Heart right ventricle (tissue), 16 donors: ENCODE measurements around the gene NARS2. TPM values are rescaled to one million over a fixed set of nuclear protein-coding genes. Genes with fewer than 3 reads are reported as not detected.

Experiments
- ATAC-seq, 8 donors: fragments of 200-7000 bp; cut with Tn5 transposase; one replicate each; pipeline ENCODE4 v1.9.1; 2020; ENCODE audit warnings: mild to moderate bottlenecking in 8 of 8, moderate library complexity in 8 of 8, moderate number of reproducible peaks in 1 of 8
- DNase-seq, 2 donors: peaks; one replicate each; pipeline ENCODE4 v3.0.0-alpha.2; 2020
- H3K27ac ChIP-seq, 10 donors: fragments of 200-600 bp; sonication (generic) in 2 of 10; one replicate each; pipeline versions ENCODE4 v1.5.0 to v1.8.0; 2020 to 2022; ENCODE audit warnings: mild to moderate bottlenecking in 3 of 10
- H3K27me3 ChIP-seq, 7 donors: fragments of 200-600 bp; one replicate each; pipeline ENCODE4 v1.8.0; 2021 to 2022; ENCODE audit warnings: mild to moderate bottlenecking in 2 of 7
- H3K36me3 ChIP-seq, 9 donors: fragments of 200-600 bp; sonication (generic) in 1 of 9; one replicate each; pipeline versions ENCODE4 v1.5.0 to v1.8.0; 2020 to 2022; ENCODE audit warnings: mild to moderate bottlenecking in 2 of 9
- H3K4me1 ChIP-seq, 9 donors: fragments of 200-600 bp; sonication (generic) in 1 of 9; one replicate each; pipeline versions ENCODE4 v1.5.0 to v1.8.0; 2020 to 2022; ENCODE audit warnings: mild to moderate bottlenecking in 4 of 9
- H3K4me3 ChIP-seq, 10 donors: fragments of 200-600 bp; sonication (generic) in 2 of 10; one replicate each; pipeline versions ENCODE4 v1.5.0 to v1.8.0; 2020 to 2022; ENCODE audit warnings: mild to moderate bottlenecking in 7 of 10, moderate library complexity in 2 of 10
- H3K9me3 ChIP-seq, 11 donors: fragments of 200-600 bp in 10 of 11; sonication (generic) in 2 of 11; one replicate each; pipeline versions ENCODE4 v1.5.0 to v1.8.0; 2013 to 2022; ENCODE audit warnings: mild to moderate bottlenecking in 2 of 11, control low read depth in 1 of 11, moderate library complexity in 1 of 11
- CTCF ChIP-seq, 9 donors: fragments of 200-600 bp; sonication (generic) in 2 of 9; IDR thresholded peaks; one replicate each; pipeline versions ENCODE4 v1.5.0 to v1.8.0; 2021 to 2022; ENCODE audit warnings: antibody characterized with exemption in 9 of 9, mild to moderate bottlenecking in 5 of 9, moderate library complexity in 1 of 9
- WGBS, 2 donors: extraction: QIAGEN DNeasy Blood & Tissue Kit; methylation state at CpG; one replicate each; pipeline ENCODE4 v1.1.7; 2013; ENCODE audit warnings: inconsistent platforms in 1 of 2; 5-methylcytosine and 5-hydroxymethylcytosine counted together
- intact Hi-C, 10 donors: fragments of 100-400 bp; cut with DNase I; formaldehyde crosslinking; loops; one replicate each; pipeline versions ENCODE4 v1.11.1 to v1.14.2; 2022
- polyA plus RNA-seq, 2 donors: library from polyadenylated mRNA; stranded (reverse); fragments of 200-250 nt; gene quantifications; one replicate each; pipeline ENCODE4 v1.2.3, GENCODE V29; 2013
- total RNA-seq, 10 donors: library from RNA; stranded (reverse); fragmentation: NEBNext Ultra II Directional in 3 of 10; extraction: Animal tissue kit (Norgen Biotek cat#: 25700) in 3 of 10; gene quantifications; one replicate each; pipeline versions ENCODE4 v1.2.1 to v1.2.4, GENCODE V29; 2021 to 2023
- donor health status: Arrhythmogenic right ventricular cardiomyopathy.
- donor health status: ischemic (EF 13 %, LVEDD 7.1; RV severe dilation, severe dysfunction).
- donor health status: healthy with polysubstance abuse.
- donor health status: DM: no; HTN: yes; CAD: no.
- donor health status: DM: no; HTN: no; CAD: no.
- donor health status: ischemic (EF 25% LVEDD 6.9; RV normal size, moderate dysfunction).
- donor health status: ischemic (EF 25% LVEDD 5.7; RV mildly dilated, moderate dysfunction).
- donor health status: healthy.
- donor health status: DM: yes; HTN: yes; CAD: no.
- donor health status: Ischemic cardiomyopathy.
- donor health status: ischemic (EF 35%, LVEDD 5.7; RV mildly dilated, moderate dysfunction).
- donor health status: nonischemic (EF 11% LVEDD 7.7; RV severe dilation, severe dysfunction).
- donor health status: DM: yes; HTN: yes; CAD: no.
- donor health status: PGD.
- donor health status: ischemic (EF 29% LVEDD 5.4; RV normal size, mild dysfunction).
- donor health status: nonischemic (EF 23%, LVEDD 6.1; RV moderate dilation, normal function).

NARS2 gene
- total and polyA plus RNA-seq, 12 donors: 12.4 to 20.1 (median 16.7) TPM

- DNase-seq (no peak), ATAC-seq (no peak)
- no peak overlapping the region for H3K4me3 ChIP-seq
- H3K9me3 ChIP-seq: peaks cover 0 to 22% (median 0%) of the 10 kb centered on the region in 11 donors
- 62 to 75% methylated on average over 2 of the region's 2 CpGs for WGBS, 2 donors
- peaks cover 0 to 40% (median 12%) of the 10 kb centered on the region in 9 donors for H3K4me1 ChIP-seq
- TF ChIP-seq CTCF (IDR thresholded peaks at IDR 0.05): no peak
- H3K36me3 ChIP-seq: peaks cover 0 to 4% (median 0%) of the 10 kb centered on the region in 9 donors
- intact Hi-C loops: loop anchor here in 1 of 10 donors (5.0 kb wide), 1 partner anchor 46 kb away; no protein-coding TSS in a partner anchor
- H3K27me3 ChIP-seq: no peaks in the 10 kb centered on the region
- no peak overlapping the region for H3K27ac ChIP-seq
Measured at GRCh38 chr11:78403781-78404180, 170.9 kb downstream of the NARS2 start.

- intact Hi-C loops: loop anchor here in 1 of 10 donors (5.0 kb wide), 1 partner anchor 46 kb away; no protein-coding TSS in a partner anchor
- Histone ChIP-seq H3K27me3 (no peaks in the 10 kb centered on the region), H3K27ac (no peak overlapping the region), H3K36me3 (no peaks in the 10 kb centered on the region), H3K4me1 (peaks cover 0 to 44% (median 15%) of the 10 kb centered on the region in 9 donors), H3K9me3 (peaks cover 0 to 13% (median 0%) of the 10 kb centered on the region in 11 donors), H3K4me3 (no peak overlapping the region)
- TF ChIP-seq CTCF (IDR thresholded peaks at IDR 0.05): no peak
- ATAC-seq: no peak
- no peak for DNase-seq
- 96 to 99% methylated on average over 3 of the region's 3 CpGs for WGBS, 2 donors
Measured at GRCh38 chr11:78402847-78403246, 171.8 kb downstream of the NARS2 start.

- H3K27me3 ChIP-seq: no peaks in the 10 kb centered on the region
- no peak overlapping the region for H3K27ac ChIP-seq
- no peaks in the 10 kb centered on the region for H3K9me3 ChIP-seq
- intact Hi-C loops: loop anchor here in 1 of 10 donors (5.0 kb wide), 1 partner anchor 43 kb away; no protein-coding TSS in a partner anchor
- no peak for DNase-seq
- no peak for ATAC-seq
- H3K36me3 ChIP-seq: no peaks in the 10 kb centered on the region
- peaks cover 0 to 64% (median 23%) of the 10 kb centered on the region in 9 donors for H3K4me1 ChIP-seq
- H3K4me3 ChIP-seq: no peak overlapping the region
- WGBS, 2 donors: 91 to 97% methylated on average over 3 of the region's 3 CpGs
- no peak for TF ChIP-seq CTCF (IDR thresholded peaks at IDR 0.05)
Measured at GRCh38 chr11:78400702-78401101, 174.0 kb downstream of the NARS2 start.

- Histone ChIP-seq H3K4me1 (peaks cover 0 to 70% (median 25%) of the 10 kb centered on the region in 9 donors), H3K9me3 (no peaks in the 10 kb centered on the region), H3K27me3 (no peaks in the 10 kb centered on the region), H3K36me3 (no peaks in the 10 kb centered on the region), H3K27ac (no peak overlapping the region), H3K4me3 (no peak overlapping the region)
- intact Hi-C loops: loop anchor here in 1 of 10 donors (5.0 kb wide), 1 partner anchor 43 kb away; no protein-coding TSS in a partner anchor
- whole genome bisulfite sequencing, 2 donors: 95 to 98% methylated on average over 1 of the region's 1 CpG
- DNase-seq (no peak), ATAC-seq (no peak)
- no peak for TF ChIP-seq CTCF (IDR thresholded peaks at IDR 0.05)
Measured at GRCh38 chr11:78400116-78400515, 174.5 kb downstream of the NARS2 start.
